ENCODE data around the gene PRDM13. TPM values are rescaled to one million over a fixed set of nuclear protein-coding genes. Genes with fewer than 3 reads are reported as not detected.

PRDM13 gene
- total and polyA plus RNA-seq, 10 of the 15 experiments (the other 5 are each of a cell fraction or from before 2014, with no cell fraction given) = 0.02 to 0.15 (median 0.03) TPM; not detected in 6

DNA sequence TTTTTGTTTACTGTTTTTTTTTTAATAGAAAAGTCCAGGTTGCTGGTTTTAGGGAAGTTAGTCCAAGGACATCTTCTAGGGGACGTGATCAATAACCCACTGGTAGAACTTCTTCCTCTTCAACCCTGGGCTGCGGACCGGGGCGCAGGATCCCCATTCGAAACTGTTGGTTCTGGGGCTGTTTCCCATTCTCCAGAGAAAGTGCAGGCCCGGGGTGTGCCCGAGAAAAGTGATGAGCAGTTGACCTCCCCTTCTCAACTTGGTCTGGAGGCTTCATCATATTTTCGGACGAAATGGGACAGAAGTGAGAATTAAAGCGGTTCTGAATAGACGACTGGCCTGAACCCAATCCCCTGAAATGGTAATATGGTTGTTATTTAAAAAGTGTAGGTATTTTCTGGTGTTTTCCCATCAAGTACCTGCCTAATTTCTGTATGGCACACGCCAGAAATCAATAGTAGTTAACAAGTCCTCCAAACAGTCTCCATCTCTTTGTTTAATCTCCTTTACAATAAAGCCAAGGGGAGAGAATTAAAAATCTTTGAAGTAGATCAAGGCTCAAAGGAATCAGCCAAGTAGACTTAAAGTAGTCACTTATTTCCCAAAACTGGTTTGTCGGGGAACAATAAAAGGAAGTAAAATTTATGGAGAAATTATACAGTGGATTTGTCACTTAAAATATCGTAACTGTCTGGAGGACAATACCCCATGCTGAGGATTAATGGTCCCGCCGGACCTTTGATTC, 550 bp upstream of the PRDM13 start (continued):
- no peak for TF ChIP-seq BCLAF1 (IDR thresholded peaks at IDR 0.05)
- TF ChIP-seq, protein P1, sequence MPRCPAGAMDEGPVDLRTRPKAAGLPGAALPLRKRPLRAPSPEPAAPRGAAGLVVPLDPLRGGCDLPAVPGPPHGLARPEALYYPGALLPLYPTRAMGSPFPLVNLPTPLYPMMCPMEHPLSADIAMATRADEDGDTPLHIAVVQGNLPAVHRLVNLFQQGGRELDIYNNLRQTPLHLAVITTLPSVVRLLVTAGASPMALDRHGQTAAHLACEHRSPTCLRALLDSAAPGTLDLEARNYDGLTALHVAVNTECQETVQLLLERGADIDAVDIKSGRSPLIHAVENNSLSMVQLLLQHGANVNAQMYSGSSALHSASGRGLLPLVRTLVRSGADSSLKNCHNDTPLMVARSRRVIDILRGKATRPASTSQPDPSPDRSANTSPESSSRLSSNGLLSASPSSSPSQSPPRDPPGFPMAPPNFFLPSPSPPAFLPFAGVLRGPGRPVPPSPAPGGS (IDR thresholded peaks at IDR 0.05; ENCODE audit: borderline replicate concordance, insufficient read depth, low read depth, low read length, poor library complexity, severe bottlenecking) = no peak
- TF ChIP-seq MXI1 (IDR thresholded peaks at IDR 0.05; ENCODE audit: low read depth, low read length) = no peak
- TF ChIP-seq HDAC6 (IDR thresholded peaks at IDR 0.05; ENCODE audit: unreplicated experiment) = no peak
- TF ChIP-seq CREB1 (IDR thresholded peaks at IDR 0.05; ENCODE audit: low read depth) = no peak
- TF ChIP-seq RFX5 (IDR thresholded peaks at IDR 0.05; ENCODE audit: low read depth, low read length) = no peak

DNA sequence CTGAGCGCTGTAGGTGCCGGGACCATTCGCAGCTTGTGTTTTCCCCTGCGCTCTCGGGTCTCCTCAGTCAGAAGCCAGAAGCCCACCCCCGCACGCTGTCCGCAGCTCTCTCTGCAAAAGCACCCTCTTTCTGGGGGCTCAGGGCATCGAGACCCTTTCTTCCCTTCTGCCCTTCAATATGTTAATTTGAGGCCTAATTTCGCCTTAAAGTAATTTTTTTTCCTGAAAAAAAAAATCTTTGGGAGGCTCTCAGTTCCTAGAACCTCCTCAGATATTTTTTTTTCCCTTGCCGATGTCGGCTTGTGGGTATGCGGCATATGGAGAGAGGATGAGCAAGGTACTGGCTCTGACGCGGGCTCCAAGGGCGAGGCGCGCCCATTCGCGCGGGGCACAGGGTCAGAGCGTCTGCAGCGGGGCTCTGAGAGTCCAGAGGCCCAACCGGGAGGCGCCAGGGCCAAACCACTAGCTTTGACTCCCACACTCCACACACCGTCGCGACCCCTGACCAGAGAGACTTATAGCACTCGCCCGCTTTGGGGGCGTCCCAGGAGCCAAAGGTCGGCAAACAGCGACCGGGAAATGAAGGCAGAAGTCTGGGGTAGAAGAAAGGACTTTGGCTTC, 893 bp downstream of the PRDM13 start:
- H3K27ac ChIP-seq (ENCODE audit: control insufficient read depth, insufficient read depth) = no peak overlapping the region
- peaks cover 1% of the 10 kb centered on the region; the same call in 2 of the 3 replicates for H3K9me3 ChIP-seq (replicated peaks; ENCODE audit: control insufficient read depth, insufficient read depth, low read length)
- no TSS peak for BruUV-seq (replicated peaks)
- SMC1A ChIA-PET (ENCODE audit: uncharacterized antibody, unreplicated experiment) = no interaction called here
- no peak overlapping the region for H2AFZ ChIP-seq (ENCODE audit: control insufficient read depth, low read depth, low read length)
- no peak overlapping the region for H3K4me2 ChIP-seq (ENCODE audit: control insufficient read depth, insufficient read depth)
- H3K36me3 ChIP-seq (ENCODE audit: control insufficient read depth in 2 of 2, insufficient read depth in 2 of 2, low read length in 1 of 2) = no peaks in the 10 kb centered on the region
- peaks cover 17% of the 10 kb centered on the region for H3K4me1 ChIP-seq (ENCODE audit: control insufficient read depth, insufficient read depth, low read length)
- ATAC-seq = no peak
- in situ Hi-C loops (cut with MboI) = no loop called here
- RAD21 ChIA-PET (ENCODE audit: unreplicated experiment) = no interaction called here
- WGBS (ENCODE audit: insufficient coverage, insufficient replicate concordance, low lambda C conversion rate, missing lambda C conversion rate) = 53% methylated on average over 27 of the region's 34 CpGs
- no peak overlapping the region for H3K9ac ChIP-seq (ENCODE audit: control insufficient read depth, insufficient read depth, low read length)
- CTCF ChIA-PET = no interaction called here
- H3K79me2 ChIP-seq (ENCODE audit: control insufficient read depth, insufficient read depth, low read length) = no peaks in the 10 kb centered on the region
- no peak overlapping the region for H3K4me3 ChIP-seq
- FAIRE-seq = no peak
- POLR2A ChIA-PET = no interaction called here
- DNase-seq (ENCODE audit: low read depth, low spot score) = no peak
- H3K27me3 ChIP-seq (replicated peaks in 1 of 2; ENCODE audit: control insufficient read depth in 2 of 2, insufficient read depth in 2 of 2, low read length in 1 of 2) = peaks cover 25 to 44% of the 10 kb centered on the region in 2 experiments
- intact Hi-C loops (cut with micrococcal nuclease; ENCODE audit: unreplicated experiment) = no loop called here
- no peaks in the 10 kb centered on the region; the same call in 1 of the 2 replicates for H4K20me1 ChIP-seq (ENCODE audit: control insufficient read depth, insufficient read depth)
- TF ChIP-seq ZNF274 (IDR thresholded peaks at IDR 0.05; ENCODE audit: insufficient read depth, insufficient read length) (no peak), PML (IDR thresholded peaks at IDR 0.05; ENCODE audit: low read length) (no peak), BCLAF1 (IDR thresholded peaks at IDR 0.05) (no peak), CHD1 (IDR thresholded peaks at IDR 0.05; ENCODE audit: low read depth, low read length) (no peak), NR2F1 (conservative IDR thresholded peaks at IDR 0.05) (no peak), FOS (IDR thresholded peaks at IDR 0.05; ENCODE audit: borderline replicate concordance, extremely low read depth, insufficient read length) (no peak), ZSCAN29 (IDR thresholded peaks at IDR 0.05) (no peak), MEF2B (IDR thresholded peaks at IDR 0.05; ENCODE audit: partially characterized antibody, poor library complexity, severe bottlenecking) (no peak), SUPT20H (IDR thresholded peaks at IDR 0.05; ENCODE audit: borderline replicate concordance, control insufficient read depth, low read depth, low read length) (no peak)

Measured in GM12878 (cell line).